Type B pancreatic cell (in vitro differentiated cells): ENCODE results near the gene CDC73. TPM values are rescaled to one million over a fixed set of nuclear protein-coding genes. Genes with fewer than 3 reads are reported as not detected.

Source experiments
- DNase-seq: peaks from one replicate; pipeline ENCODE4 v3.0.0; 2021; ENCODE audit warnings: mixed read lengths; ENCODE audit not compliant: unreplicated experiment; ENCODE audit errors: extremely low spot score
- H3K27ac Mint-ChIP-seq: 2 replicates; pipeline ENCODE4 v1.8.0; 2021; ENCODE audit warnings: mild to moderate bottlenecking, mixed read lengths
- H3K27me3 Mint-ChIP-seq: 2 replicates; pipeline ENCODE4 v1.8.0; 2021; ENCODE audit warnings: mixed read lengths
- H3K36me3 Mint-ChIP-seq: 2 replicates; pipeline ENCODE4 v1.8.0; 2021; ENCODE audit warnings: mixed read lengths
- H3K4me1 Mint-ChIP-seq: one replicate; pipeline ENCODE4 v1.8.0; 2021; ENCODE audit warnings: mixed read lengths; ENCODE audit not compliant: unreplicated experiment
- H3K4me3 Mint-ChIP-seq: 2 replicates; pipeline ENCODE4 v1.8.0; 2021; ENCODE audit warnings: mild to moderate bottlenecking, mixed read lengths
- H3K9me3 Mint-ChIP-seq: 2 replicates; pipeline ENCODE4 v1.8.0; 2021; ENCODE audit warnings: mixed read lengths
- total RNA-seq: library from RNA; stranded (reverse); gene quantifications from 2 replicates; pipeline ENCODE4 v1.2.1, GENCODE V29; 2021; ENCODE audit warnings: low replicate concordance
- TF ChIP-seq, protein P1 (sequence below): fragments of 200-600 bp; sonication (generic); conservative IDR thresholded peaks from 2 replicates; pipeline ENCODE4 v1.5.0; 2021; ENCODE audit warnings: antibody characterized with exemption, mild to moderate bottlenecking

CDC73 gene
- total RNA-seq, 1 donor from 2014 or later, result 57.5 TPM

DNA sequence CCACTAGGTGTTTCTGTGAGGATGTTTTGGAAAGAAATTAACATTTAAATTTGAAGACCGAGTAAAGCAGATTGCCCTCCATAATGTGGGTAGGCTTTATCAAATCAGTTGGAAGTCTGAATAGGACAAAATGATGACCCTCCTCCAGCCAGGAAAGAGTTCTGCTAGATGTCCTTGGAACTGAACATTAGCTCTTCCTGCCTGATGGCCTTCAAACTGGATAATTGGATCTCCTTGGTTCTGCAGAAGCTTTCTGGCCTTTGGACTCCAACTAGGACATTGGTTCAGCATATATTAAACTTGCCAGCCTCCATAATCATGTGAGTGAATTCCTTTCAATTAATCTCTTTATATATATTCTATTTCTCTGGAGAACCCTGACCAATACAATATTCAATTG, 12.2 kb upstream of the CDC73 start:
- H3K27ac Mint-ChIP-seq, result no peak overlapping the region
- H3K36me3 Mint-ChIP-seq, result no peaks in the 10 kb centered on the region
- no peak overlapping the region for H3K4me3 Mint-ChIP-seq
- no peak for DNase-seq
- TF ChIP-seq, protein P1, sequence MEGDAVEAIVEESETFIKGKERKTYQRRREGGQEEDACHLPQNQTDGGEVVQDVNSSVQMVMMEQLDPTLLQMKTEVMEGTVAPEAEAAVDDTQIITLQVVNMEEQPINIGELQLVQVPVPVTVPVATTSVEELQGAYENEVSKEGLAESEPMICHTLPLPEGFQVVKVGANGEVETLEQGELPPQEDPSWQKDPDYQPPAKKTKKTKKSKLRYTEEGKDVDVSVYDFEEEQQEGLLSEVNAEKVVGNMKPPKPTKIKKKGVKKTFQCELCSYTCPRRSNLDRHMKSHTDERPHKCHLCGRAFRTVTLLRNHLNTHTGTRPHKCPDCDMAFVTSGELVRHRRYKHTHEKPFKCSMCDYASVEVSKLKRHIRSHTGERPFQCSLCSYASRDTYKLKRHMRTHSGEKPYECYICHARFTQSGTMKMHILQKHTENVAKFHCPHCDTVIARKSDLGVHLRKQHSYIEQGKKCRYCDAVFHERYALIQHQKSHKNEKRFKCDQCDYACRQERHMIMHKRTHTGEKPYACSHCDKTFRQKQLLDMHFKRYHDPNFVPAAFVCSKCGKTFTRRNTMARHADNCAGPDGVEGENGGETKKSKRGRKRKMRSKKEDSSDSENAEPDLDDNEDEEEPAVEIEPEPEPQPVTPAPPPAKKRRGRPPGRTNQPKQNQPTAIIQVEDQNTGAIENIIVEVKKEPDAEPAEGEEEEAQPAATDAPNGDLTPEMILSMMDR, result no peak
- H3K9me3 Mint-ChIP-seq, result no peaks in the 10 kb centered on the region
- peaks cover 9% of the 10 kb centered on the region for H3K4me1 Mint-ChIP-seq
- no peaks in the 10 kb centered on the region for H3K27me3 Mint-ChIP-seq

DNA sequence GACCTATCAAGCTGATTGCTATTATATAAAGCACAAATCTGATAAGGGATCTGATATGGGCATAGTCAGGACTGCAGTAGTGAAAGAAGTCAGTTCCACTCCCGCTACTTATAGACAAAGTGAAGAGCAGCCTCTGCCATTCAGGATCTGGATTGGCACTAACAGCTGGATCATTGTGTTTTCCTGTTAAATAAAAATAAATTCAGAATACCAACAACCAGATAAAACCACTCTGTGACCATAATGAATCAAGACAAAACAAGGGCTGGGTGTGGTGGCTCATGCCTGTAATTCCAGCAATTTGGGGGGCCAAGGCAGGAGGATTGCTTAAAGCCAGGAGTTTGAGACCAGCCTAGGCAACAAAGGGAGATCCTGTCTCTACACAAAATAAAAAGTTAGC, 11.6 kb upstream of the CDC73 start:
- no peaks in the 10 kb centered on the region for H3K9me3 Mint-ChIP-seq
- peaks cover 7% of the 10 kb centered on the region for H3K4me1 Mint-ChIP-seq
- H3K27me3 Mint-ChIP-seq, result no peaks in the 10 kb centered on the region
- no peak for DNase-seq
- H3K4me3 Mint-ChIP-seq, result no peak overlapping the region
- no peak overlapping the region for H3K27ac Mint-ChIP-seq
- TF ChIP-seq, protein P1, result no peak
- no peaks in the 10 kb centered on the region for H3K36me3 Mint-ChIP-seq

DNA sequence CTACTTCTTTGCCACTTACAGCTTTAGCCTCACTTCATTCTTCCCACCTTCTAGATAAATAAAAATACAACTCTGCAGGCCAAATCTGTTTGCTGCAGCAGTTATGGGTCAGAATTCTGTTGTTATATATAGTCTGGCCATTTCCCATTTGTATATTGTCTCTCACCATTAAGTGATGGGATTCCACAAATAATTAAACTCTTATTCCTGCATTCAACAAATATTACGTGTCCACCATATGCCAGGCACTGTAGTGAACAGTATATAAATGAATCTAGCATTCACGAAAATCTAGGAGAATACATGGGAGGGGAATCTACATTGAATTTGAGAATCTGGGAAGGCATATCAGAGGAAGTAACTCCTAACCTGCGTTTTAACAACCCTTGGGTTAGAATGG, 11.0 kb upstream of the CDC73 start:
- Mint-ChIP-seq H3K36me3 (no peaks in the 10 kb centered on the region), H3K9me3 (no peaks in the 10 kb centered on the region), H3K27ac (no peak overlapping the region), H3K4me3 (no peak overlapping the region), H3K4me1 (peaks cover 2% of the 10 kb centered on the region), H3K27me3 (no peaks in the 10 kb centered on the region)
- no peak for DNase-seq
- TF ChIP-seq, protein P1, result no peak

DNA sequence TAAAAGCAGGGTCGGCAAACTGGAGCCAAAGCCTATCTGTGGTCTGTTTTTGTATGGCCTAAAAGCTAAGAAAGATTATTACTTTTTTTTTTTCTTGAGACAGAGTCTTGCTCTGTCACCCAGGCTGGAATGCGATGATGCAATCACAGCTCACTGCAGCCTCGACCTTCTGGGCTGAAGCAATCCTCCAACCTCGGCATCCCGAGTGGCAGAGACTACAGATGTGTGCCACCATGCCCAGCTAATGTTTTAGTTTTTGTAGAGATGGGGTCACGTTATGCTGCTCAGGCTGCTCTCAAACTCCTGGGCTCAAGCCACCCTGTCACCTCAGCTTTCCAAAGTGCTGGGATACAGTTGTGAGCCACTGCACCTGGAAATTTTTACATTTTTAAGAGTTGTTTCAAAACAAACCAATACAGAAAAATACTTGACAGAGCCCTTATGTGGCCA, 10.2 kb upstream of the CDC73 start:
- H3K27ac Mint-ChIP-seq, result peak overlapping the region; percentile 43
- no peaks in the 10 kb centered on the region for H3K36me3 Mint-ChIP-seq
- H3K27me3 Mint-ChIP-seq, result no peaks in the 10 kb centered on the region
- no peak overlapping the region for H3K4me3 Mint-ChIP-seq
- DNase-seq, result no peak
- TF ChIP-seq, protein P1, result no peak
- H3K9me3 Mint-ChIP-seq, result no peaks in the 10 kb centered on the region
- no peaks in the 10 kb centered on the region for H3K4me1 Mint-ChIP-seq

DNA sequence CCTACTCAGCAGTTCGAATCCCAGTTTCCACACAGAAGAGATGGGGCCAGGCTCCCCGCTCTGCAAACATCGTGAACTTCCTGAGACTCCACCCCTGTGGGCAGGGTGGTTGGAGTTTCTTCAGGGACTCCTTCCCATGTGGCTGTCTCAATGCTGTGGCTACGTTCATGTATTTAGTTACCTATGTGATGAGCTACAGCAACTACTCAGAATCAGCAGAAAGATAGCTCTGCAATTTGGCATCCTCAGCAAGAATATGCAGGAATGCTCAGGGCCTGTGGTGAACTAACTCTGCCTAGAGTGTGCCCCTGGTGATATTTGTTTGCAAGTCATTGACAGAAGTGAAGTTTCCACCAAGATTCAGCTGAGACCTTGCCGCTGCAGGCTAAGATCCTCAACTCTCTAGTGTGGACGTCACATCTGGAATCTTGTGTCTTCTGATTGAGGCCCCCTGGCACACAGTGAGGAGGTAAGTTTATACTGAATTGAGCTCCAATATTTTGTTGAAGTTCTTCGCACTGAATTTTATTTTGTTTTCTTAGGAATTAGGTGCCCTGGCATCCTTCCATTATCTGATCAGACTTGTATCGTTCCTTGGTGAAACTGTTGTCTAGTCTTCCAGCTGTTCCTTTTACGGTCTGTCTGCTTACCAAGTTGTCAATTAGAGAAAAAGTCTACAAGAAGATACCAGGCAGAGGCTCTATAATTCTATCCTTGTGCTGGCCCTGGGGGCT, 8.4 kb upstream of the CDC73 start:
- no peaks in the 10 kb centered on the region for H3K27me3 Mint-ChIP-seq
- TF ChIP-seq, protein P1, result no peak
- H3K9me3 Mint-ChIP-seq, result no peaks in the 10 kb centered on the region
- H3K36me3 Mint-ChIP-seq, result no peaks in the 10 kb centered on the region
- no peaks in the 10 kb centered on the region for H3K4me1 Mint-ChIP-seq
- no peak for DNase-seq
- H3K27ac Mint-ChIP-seq, result no peak overlapping the region
- H3K4me3 Mint-ChIP-seq, result no peak overlapping the region
